ENCODE results near the gene ATXN7L2. TPM values are rescaled to one million over a fixed set of nuclear protein-coding genes. Genes with fewer than 3 reads are reported as not detected.

ATXN7L2 gene
- total and polyA plus RNA-seq, 8 donors: 4.7 to 11.7 (median 8.1) TPM

DNA sequence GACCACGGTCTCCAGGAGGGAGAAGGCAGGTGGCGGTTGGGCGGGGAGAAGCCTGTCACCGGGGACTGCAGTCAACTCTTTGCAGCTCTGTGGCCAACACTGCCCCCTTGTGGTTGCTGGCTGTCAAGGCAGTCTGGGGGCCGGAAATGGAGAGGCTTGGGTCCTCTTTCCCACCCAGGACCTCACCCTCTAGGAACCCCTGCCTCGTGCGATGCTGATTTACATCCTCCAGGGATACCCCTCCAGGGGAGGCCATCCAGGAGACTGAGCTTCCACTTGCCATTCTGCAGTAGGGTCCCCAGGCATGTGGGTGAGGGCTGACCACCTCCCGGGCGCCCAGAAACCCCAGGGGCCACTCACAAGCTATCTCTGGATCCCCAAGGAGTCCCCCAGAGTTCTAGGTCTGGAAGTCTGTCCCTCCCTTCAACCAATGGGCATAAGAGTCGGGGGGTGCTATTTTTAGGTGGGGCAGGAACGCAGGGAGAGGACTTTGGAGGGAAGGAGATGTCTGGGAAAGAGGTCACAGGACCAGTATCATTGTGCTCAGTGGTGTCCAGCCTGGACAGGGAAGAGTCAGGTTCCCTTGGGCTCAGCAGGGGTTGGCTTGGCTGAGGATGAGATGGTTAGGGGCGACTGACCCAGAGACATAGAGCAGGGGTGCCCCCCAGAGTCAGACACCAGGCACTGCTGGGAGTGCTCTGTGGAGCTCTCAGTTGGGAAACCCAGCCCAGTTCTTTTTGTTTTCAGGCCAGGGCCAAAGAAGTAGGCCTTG is 48.8 kb downstream of the ATXN7L2 start:
- Histone ChIP-seq H3K4me3 (no peak overlapping the region), H3K27ac (no peak overlapping the region), H3K27me3 (no peaks in the 10 kb centered on the region), H3K9me3 (no peaks in the 10 kb centered on the region), H3K36me3 (no peaks in the 10 kb centered on the region), H3K4me1 (peaks cover 0 to 11% of the 10 kb centered on the region in 2 donors)
- intact Hi-C loops (cut with DNase I): loop anchor here in 1 of 2 donors (5.0 to 10.0 kb wide), 2 partner anchors 40 to 268 kb away; partner anchors contain the start of gene CYB561D1
- ATAC-seq (peak; percentile 97), DNase-seq (peak; percentile 66 to 94 (median 85))
- TF ChIP-seq, protein P1, sequence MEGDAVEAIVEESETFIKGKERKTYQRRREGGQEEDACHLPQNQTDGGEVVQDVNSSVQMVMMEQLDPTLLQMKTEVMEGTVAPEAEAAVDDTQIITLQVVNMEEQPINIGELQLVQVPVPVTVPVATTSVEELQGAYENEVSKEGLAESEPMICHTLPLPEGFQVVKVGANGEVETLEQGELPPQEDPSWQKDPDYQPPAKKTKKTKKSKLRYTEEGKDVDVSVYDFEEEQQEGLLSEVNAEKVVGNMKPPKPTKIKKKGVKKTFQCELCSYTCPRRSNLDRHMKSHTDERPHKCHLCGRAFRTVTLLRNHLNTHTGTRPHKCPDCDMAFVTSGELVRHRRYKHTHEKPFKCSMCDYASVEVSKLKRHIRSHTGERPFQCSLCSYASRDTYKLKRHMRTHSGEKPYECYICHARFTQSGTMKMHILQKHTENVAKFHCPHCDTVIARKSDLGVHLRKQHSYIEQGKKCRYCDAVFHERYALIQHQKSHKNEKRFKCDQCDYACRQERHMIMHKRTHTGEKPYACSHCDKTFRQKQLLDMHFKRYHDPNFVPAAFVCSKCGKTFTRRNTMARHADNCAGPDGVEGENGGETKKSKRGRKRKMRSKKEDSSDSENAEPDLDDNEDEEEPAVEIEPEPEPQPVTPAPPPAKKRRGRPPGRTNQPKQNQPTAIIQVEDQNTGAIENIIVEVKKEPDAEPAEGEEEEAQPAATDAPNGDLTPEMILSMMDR (IDR thresholded peaks at IDR 0.05): peak; percentile 91 to 97

DNA sequence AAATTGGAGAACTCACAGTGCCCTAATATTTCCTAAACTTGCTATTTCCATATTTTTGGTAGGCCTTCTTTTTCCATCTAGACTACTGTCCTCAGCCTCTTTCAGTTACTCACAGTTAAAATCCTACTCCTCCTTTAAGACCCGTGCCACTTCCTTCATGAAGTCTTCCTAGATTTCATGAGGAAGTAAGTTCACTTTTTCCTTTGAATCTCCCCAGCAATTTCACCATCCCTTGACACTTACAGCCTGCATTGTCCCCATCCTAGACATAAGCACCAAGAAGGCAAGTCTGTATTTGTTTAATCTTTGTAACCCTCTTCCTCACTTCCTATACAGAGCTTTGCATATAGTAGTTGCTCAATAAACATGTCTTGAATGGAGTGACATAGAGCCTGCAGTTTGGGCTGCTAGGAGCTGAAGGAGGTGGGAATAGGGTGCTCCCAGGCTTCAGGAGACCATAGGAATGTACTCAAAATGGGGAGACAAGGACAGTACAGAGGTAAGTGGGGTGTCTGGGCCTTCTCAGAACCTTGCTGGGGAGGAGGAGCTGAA is 50.7 kb downstream of the ATXN7L2 start:
- H3K9me3 ChIP-seq: no peaks in the 10 kb centered on the region
- ATAC-seq: no peak
- no peaks in the 10 kb centered on the region for H3K27me3 ChIP-seq
- H3K4me1 ChIP-seq: peaks cover 0 to 11% of the 10 kb centered on the region in 2 donors
- no peaks in the 10 kb centered on the region for H3K36me3 ChIP-seq
- intact Hi-C loops (cut with DNase I): loop anchor here in 1 of 2 donors (5.0 to 10.0 kb wide), 2 partner anchors 42 to 270 kb away; partner anchors contain the start of gene CYB561D1
- no peak overlapping the region for H3K27ac ChIP-seq
- TF ChIP-seq, protein P1 (IDR thresholded peaks at IDR 0.05): no peak
- DNase-seq: no peak
- no peak overlapping the region for H3K4me3 ChIP-seq

DNA sequence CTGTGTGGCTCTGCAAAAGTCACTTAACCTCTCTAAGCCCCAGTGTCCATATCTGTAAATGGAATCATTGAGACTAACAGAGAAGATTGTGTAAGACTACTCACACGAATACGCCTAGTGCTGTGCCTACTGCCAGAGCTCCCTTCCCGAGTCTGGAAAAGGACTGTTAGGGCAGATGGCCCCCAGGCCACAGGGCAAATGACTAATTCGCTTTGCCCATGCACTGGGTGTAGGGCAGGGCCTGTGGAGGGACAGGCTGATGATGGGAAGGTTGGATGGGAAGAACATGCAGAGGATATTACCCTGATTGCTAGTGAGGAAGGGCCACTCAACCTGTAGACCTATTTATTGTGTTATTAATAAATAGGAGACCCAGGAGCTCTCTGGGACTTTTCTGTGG is 51.8 kb downstream of the ATXN7L2 start:
- H3K27ac ChIP-seq: no peak overlapping the region
- peaks cover 0 to 11% of the 10 kb centered on the region in 2 donors for H3K4me1 ChIP-seq
- no peak for DNase-seq
- no peak overlapping the region for H3K4me3 ChIP-seq
- H3K27me3 ChIP-seq: no peaks in the 10 kb centered on the region
- intact Hi-C loops (cut with DNase I): loop anchor here in 1 of 2 donors (10.0 kb wide), 1 partner anchor 271 kb away; no protein-coding TSS in a partner anchor
- no peaks in the 10 kb centered on the region for H3K9me3 ChIP-seq
- ATAC-seq: no peak
- no peaks in the 10 kb centered on the region for H3K36me3 ChIP-seq
- TF ChIP-seq, protein P1 (IDR thresholded peaks at IDR 0.05): no peak

DNA sequence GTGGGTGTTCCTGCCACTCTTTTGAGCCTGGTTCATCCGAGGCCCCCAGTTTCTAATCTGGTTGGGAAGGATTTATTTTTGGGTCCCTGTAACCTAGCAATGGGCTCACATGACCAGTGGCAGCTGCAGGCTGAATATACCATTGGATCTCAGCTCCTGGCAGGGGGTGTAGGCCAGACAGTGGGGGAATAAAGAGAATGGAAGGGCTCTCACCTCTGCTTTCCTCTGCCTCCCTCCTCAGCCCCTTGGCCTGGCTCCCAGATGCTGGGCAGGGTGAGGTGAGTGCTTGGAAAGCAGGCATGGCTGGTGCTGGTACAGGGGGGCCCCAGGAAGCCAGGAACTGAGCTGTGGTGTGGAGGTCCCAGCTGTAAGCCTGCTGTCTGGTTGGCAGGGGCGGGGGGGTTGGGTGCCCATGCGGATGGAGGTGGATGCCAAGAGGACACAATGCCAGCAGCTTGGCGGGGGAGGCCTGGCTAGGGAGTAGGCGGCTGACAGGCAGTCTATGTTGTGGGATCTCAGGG is 52.3 kb downstream of the ATXN7L2 start:
- DNase-seq (no peak), ATAC-seq (no peak)
- intact Hi-C loops (cut with DNase I): loop anchor here in 1 of 2 donors (10.0 kb wide), 1 partner anchor 271 kb away; no protein-coding TSS in a partner anchor
- no peak overlapping the region for H3K27ac ChIP-seq
- H3K27me3 ChIP-seq: no peaks in the 10 kb centered on the region
- no peak overlapping the region for H3K4me3 ChIP-seq
- H3K4me1 ChIP-seq: peaks cover 0 to 11% of the 10 kb centered on the region in 2 donors
- H3K9me3 ChIP-seq: no peaks in the 10 kb centered on the region
- H3K36me3 ChIP-seq: no peaks in the 10 kb centered on the region
- TF ChIP-seq, protein P1 (IDR thresholded peaks at IDR 0.05): no peak
